Measurements from ENCODE around the gene ALB. TPM values are rescaled to one million over a fixed set of nuclear protein-coding genes. Genes with fewer than 3 reads are reported as not detected.

ALB gene
- total RNA-seq, 2 donors from 2014 or later: 0.41 TPM; not detected in 1

DNA sequence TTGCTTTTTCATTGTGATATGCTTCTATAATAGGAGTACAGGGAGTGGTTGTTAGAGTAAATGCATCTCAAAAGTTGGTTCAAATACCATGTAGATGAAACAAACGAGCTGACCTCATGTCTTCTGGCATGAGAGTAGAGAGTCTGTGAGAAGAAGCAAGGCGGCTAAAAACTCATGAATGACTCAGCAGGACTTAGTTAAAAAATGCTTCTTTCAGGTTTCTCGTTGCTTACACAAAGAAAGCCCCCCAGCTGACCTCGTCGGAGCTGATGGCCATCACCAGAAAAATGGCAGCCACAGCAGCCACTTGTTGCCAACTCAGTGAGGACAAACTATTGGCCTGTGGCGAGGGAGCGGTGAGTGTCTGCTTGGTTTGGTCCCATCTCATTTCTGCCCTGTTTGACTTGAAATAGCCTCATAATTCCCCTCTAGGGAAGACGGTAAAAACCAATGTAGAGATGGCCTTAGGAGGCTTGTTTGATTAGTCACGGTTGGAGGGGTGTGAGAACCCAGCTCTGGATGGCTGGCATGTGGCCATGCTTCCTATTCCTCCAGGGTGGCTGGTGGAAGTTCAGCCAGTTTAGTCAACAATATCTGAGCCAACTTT is 46.4 kb downstream of the ALB start:
- Histone ChIP-seq H3K9me3 (no peaks in the 10 kb centered on the region), H3K27ac (peak overlapping the region; percentile 54 to 65), H3K27me3 (no peaks in the 10 kb centered on the region), H3K4me1 (no peaks in the 10 kb centered on the region), H3K36me3 (no peaks in the 10 kb centered on the region), H3K4me3 (no peak overlapping the region)
- TF ChIP-seq, protein P1, sequence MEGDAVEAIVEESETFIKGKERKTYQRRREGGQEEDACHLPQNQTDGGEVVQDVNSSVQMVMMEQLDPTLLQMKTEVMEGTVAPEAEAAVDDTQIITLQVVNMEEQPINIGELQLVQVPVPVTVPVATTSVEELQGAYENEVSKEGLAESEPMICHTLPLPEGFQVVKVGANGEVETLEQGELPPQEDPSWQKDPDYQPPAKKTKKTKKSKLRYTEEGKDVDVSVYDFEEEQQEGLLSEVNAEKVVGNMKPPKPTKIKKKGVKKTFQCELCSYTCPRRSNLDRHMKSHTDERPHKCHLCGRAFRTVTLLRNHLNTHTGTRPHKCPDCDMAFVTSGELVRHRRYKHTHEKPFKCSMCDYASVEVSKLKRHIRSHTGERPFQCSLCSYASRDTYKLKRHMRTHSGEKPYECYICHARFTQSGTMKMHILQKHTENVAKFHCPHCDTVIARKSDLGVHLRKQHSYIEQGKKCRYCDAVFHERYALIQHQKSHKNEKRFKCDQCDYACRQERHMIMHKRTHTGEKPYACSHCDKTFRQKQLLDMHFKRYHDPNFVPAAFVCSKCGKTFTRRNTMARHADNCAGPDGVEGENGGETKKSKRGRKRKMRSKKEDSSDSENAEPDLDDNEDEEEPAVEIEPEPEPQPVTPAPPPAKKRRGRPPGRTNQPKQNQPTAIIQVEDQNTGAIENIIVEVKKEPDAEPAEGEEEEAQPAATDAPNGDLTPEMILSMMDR (IDR thresholded peaks at IDR 0.05): no peak
- DNase-seq (ENCODE audit: low spot score): peak; percentile 61

DNA sequence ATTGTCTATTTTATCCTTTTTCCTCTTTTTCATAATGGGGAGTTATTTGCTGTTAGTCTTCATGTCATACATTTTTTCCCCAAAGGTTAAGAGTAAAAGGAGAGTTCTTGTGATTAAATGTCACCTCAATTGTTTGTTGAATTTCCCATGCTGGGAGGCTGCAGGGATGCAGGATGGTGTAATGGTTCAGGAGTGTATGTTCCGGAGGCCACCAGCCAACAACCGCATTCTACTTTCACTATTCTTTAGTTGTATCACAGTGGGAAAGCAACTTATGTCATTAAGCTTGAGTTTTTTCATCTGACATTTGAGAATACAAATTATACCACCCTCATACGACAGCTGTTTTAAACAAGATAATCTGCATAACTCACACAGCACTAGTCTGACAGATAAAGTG is 47.3 kb downstream of the ALB start:
- H3K4me1 ChIP-seq: no peaks in the 10 kb centered on the region
- no peak overlapping the region for H3K27ac ChIP-seq
- H3K27me3 ChIP-seq: no peaks in the 10 kb centered on the region
- TF ChIP-seq, protein P1 (IDR thresholded peaks at IDR 0.05): no peak
- no peaks in the 10 kb centered on the region for H3K36me3 ChIP-seq
- no peaks in the 10 kb centered on the region for H3K9me3 ChIP-seq
- DNase-seq (ENCODE audit: low spot score): no peak
- no peak overlapping the region for H3K4me3 ChIP-seq

DNA sequence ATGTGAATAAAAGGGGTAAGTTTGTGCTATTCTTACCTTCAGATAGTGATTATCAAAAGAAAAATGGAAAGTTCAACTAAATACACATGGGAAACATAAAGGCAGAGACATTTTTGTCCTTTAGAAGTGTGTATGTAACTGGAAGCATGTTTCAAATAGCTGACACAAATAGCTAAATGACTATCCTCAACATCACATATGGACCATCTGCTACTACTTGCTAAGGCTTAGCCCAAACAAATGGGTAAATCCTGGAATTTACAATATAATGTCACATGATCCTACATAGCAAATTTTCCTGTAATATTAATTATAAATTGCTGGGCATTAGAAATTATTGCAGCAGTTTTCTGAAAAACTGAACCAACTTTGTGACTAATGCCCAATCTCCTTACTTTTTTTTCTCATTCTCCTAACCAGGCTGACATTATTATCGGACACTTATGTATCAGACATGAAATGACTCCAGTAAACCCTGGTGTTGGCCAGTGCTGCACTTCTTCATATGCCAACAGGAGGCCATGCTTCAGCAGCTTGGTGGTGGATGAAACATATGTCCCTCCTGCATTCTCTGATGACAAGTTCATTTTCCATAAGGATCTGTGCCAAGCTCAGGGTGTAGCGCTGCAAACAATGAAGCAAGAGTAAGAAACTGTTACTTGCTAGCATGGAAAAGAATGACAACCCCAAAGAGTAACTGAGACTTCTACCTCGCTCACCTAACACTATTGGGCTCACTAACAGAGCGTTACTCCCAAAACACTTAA is 48.1 kb downstream of the ALB start:
- Histone ChIP-seq H3K27me3 (no peaks in the 10 kb centered on the region), H3K4me1 (no peaks in the 10 kb centered on the region), H3K4me3 (no peak overlapping the region), H3K27ac (no peak overlapping the region), H3K9me3 (no peaks in the 10 kb centered on the region), H3K36me3 (no peaks in the 10 kb centered on the region)
- TF ChIP-seq, protein P1 (IDR thresholded peaks at IDR 0.05): no peak
- DNase-seq (ENCODE audit: low spot score): no peak

DNA sequence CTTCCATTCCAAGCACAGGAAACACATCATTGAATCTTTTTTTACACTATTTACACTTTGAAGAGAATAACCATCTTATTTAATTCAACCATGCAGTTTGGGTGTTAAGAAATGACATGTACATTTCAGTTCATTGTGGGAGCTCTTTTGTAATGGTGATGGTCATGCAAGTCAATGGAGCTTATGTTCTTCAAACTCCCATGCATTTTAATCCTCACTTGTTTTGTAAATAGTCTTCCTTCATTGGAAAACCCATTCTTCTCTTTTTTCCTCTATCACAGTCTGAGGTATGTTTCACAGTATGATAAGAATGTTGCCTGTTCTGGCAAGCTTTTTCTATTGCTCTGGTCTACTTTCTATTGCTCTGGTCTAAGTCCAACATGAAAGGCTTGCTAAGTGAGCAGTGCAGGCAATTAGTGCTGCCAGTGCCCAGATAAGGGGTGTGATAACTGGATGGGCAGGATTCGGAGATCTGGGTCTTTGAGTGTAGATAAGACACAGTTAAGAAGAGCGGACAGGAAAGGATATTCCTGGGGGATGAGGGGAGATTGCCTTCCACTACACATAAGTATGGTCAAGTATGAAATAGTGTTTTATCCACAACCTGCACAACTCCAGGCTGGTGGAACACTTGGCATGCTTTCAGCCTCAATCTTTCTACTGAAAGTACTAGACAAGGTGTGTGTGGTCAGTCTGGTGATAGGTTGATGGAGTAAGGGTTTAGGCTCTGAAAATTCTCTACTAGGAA is 49.0 kb downstream of the ALB start:
- DNase-seq (ENCODE audit: low spot score): no peak
- Histone ChIP-seq H3K4me3 (no peak overlapping the region), H3K36me3 (no peaks in the 10 kb centered on the region), H3K27ac (no peak overlapping the region), H3K4me1 (no peaks in the 10 kb centered on the region), H3K27me3 (no peaks in the 10 kb centered on the region), H3K9me3 (no peaks in the 10 kb centered on the region)
- TF ChIP-seq, protein P1 (IDR thresholded peaks at IDR 0.05): no peak

DNA sequence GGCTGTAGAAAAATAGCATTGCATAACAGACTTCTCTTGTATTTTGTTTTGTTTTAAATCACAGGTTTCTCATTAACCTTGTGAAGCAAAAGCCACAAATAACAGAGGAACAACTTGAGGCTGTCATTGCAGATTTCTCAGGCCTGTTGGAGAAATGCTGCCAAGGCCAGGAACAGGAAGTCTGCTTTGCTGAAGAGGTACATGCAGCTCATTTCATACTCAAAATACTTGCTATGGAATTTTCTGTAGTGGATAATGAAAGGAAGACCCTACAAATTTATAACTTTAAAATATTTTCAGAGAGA is 49.6 kb downstream of the ALB start:
- H3K27ac ChIP-seq: no peak overlapping the region
- TF ChIP-seq, protein P1 (IDR thresholded peaks at IDR 0.05): no peak

More for the DNA sequence above, 49.6 kb downstream of the ALB start:
- Histone ChIP-seq H3K4me1 (no peaks in the 10 kb centered on the region), H3K36me3 (no peaks in the 10 kb centered on the region), H3K27me3 (no peaks in the 10 kb centered on the region), H3K4me3 (no peak overlapping the region), H3K9me3 (no peaks in the 10 kb centered on the region)
- DNase-seq (ENCODE audit: low spot score): no peak

Data from right atrium auricular region (tissue), 2 donors.